Cardiac muscle cell (in vitro differentiated cells and primary cell): Measurements from ENCODE around the gene FGF12. TPM values are rescaled to one million over a fixed set of nuclear protein-coding genes. Genes with fewer than 3 reads are reported as not detected.
A peak's percentile ranks its signal among the peaks of the same experiment; 100 is the strongest.

ENCODE experiments used
- DNase-seq, 2 donors: peaks; one replicate each; pipeline versions ENCODE4 v3.0.0 to v3.0.0-alpha.2; 2010 to 2017; ENCODE audit warnings: low read depth in 1 of 2, low spot score in 1 of 2
- H3K27ac ChIP-seq: fragments of 200-600 bp; sonication (generic); 2 replicates; pipeline ENCODE4 v1.5.1; 2016
- H3K27me3 ChIP-seq: fragments of 200-600 bp; sonication (generic); 2 replicates; pipeline ENCODE4 v1.6.0; 2016; ENCODE audit warnings: control low read depth
- H3K36me3 ChIP-seq: fragments of 200-600 bp; sonication (generic); 2 replicates; pipeline ENCODE4 v1.5.1; 2016; ENCODE audit warnings: control low read depth
- H3K4me1 ChIP-seq: fragments of 200-600 bp; sonication (generic); 2 replicates; pipeline ENCODE4 v1.8.1; 2017; ENCODE audit warnings: low read depth, mild to moderate bottlenecking, mixed run types
- H3K4me3 ChIP-seq: fragments of 200-600 bp; sonication (generic); 2 replicates; pipeline ENCODE4 v1.5.1; 2016; ENCODE audit warnings: mild to moderate bottlenecking
- H3K9me3 ChIP-seq: fragments of 200-600 bp; sonication (generic); 2 replicates; pipeline ENCODE4 v1.5.1; 2017; ENCODE audit warnings: low read depth, mild to moderate bottlenecking, control low read depth
- polyA plus RNA-seq: library from polyadenylated mRNA; unstranded; fragments of >200 nt; fragmentation: Nextera tagmentation; extraction: Ambion mirVana; gene quantifications from 2 replicates; pipeline ENCODE4 v1.2.1, GENCODE V29; 2016
- total RNA-seq: library from RNA; depleted of rRNA; stranded (reverse); fragments of >200 nt; gene quantifications from 2 replicates; pipeline ENCODE4 v1.2.3, GENCODE V29; 2016
- TF ChIP-seq, protein P1 (sequence below): IDR thresholded peaks from 2 replicates; pipeline ENCODE4 v1.5.1; 2012; ENCODE audit warnings: low read depth, mild to moderate bottlenecking, low read length

FGF12 gene
- total and polyA plus RNA-seq, 2 experiments from 2014 or later, result 1.2 to 1.7 TPM

DNA sequence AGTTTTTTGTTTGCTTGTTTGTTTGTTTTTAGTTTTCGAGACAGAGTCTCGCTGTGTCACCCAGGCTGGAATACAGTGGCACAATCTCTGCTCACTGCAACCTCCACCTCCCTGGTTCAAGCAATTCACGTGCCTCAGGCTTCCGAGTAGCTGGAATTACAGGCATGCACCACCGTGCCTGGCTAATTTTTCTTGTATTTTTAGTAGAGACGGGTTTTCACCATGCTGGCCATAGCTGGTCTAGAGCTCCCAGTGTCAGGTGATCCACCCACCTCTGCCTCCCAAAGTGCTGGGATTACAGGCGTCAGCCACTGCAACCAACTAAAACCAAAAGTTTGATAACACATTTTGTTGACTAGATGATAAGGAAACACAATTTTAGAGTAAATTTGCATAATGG is 372.7 kb downstream of the FGF12 start:
- no peaks in the 10 kb centered on the region for H3K4me1 ChIP-seq
- H3K9me3 ChIP-seq, result no peaks in the 10 kb centered on the region
- H3K36me3 ChIP-seq, result no peaks in the 10 kb centered on the region
- DNase-seq, result no peak
- no peak overlapping the region for H3K27ac ChIP-seq
- no peaks in the 10 kb centered on the region for H3K27me3 ChIP-seq
- H3K4me3 ChIP-seq, result no peak overlapping the region
- TF ChIP-seq, protein P1, sequence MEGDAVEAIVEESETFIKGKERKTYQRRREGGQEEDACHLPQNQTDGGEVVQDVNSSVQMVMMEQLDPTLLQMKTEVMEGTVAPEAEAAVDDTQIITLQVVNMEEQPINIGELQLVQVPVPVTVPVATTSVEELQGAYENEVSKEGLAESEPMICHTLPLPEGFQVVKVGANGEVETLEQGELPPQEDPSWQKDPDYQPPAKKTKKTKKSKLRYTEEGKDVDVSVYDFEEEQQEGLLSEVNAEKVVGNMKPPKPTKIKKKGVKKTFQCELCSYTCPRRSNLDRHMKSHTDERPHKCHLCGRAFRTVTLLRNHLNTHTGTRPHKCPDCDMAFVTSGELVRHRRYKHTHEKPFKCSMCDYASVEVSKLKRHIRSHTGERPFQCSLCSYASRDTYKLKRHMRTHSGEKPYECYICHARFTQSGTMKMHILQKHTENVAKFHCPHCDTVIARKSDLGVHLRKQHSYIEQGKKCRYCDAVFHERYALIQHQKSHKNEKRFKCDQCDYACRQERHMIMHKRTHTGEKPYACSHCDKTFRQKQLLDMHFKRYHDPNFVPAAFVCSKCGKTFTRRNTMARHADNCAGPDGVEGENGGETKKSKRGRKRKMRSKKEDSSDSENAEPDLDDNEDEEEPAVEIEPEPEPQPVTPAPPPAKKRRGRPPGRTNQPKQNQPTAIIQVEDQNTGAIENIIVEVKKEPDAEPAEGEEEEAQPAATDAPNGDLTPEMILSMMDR, result no peak

DNA sequence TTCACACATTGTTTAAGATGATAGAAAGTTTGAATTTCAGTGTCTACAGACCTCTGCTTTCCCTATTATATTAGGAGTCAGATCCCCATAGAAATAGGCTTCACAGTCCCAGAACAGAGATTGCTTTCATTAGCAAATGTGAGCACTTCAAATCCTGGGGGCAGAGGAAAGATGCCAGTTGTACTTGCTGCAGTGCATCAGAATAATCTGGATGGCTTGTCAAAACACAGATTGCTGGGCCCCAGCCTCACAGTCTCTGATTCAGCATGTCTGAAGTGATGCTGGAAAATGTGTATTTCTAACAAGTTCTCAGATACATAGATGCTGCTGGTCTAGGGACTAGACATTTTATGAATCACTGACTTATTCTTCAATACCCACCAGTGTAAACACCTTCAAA is 375.2 kb downstream of the FGF12 start:
- DNase-seq, result no peak
- Histone ChIP-seq H3K4me3 (no peak overlapping the region), H3K9me3 (no peaks in the 10 kb centered on the region), H3K36me3 (no peaks in the 10 kb centered on the region), H3K4me1 (no peaks in the 10 kb centered on the region), H3K27me3 (no peaks in the 10 kb centered on the region), H3K27ac (no peak overlapping the region)
- TF ChIP-seq, protein P1, result no peak

DNA sequence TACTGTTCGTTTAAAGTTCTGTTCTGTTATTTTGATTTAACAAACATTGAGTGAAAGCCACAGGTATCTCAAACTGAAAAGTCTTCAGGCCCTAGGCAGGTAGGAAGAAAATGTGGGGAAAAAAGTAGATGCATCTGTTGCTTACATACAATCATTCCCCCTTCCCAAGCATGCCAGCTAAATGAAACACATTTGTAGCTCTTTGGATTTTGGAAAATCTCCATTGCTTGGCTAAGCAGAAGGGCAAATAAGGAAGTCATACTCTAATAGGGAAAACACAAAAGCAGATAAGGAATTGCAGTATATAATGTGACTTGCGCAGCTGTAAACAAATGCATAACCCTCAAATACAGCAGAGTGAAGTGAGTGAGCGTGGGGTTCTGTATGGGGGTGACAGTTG is 375.9 kb downstream of the FGF12 start:
- TF ChIP-seq, protein P1, result no peak
- Histone ChIP-seq H3K27ac (no peak overlapping the region), H3K9me3 (no peaks in the 10 kb centered on the region), H3K36me3 (no peaks in the 10 kb centered on the region), H3K4me1 (no peaks in the 10 kb centered on the region), H3K27me3 (no peaks in the 10 kb centered on the region), H3K4me3 (no peak overlapping the region)
- DNase-seq, result no peak

DNA sequence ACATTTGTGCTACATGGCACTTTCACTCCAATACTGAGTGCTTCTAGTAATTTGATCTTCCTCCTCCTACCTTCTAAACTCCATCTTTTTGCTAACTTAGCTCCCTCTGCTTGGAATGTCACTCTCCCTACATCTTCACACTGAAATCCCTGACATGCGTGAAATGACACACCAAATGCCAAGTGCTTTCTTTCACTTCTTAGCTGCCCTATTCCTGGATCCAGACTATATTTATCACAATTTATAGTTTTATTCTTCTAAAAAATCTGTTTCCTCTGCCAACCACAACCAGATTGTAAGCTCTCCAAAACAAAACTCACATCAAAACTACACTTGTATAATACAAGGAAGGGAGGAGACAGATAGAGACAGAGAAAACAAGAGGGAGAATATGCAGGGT is 387.3 kb downstream of the FGF12 start:
- DNase-seq, result no peak
- Histone ChIP-seq H3K36me3 (no peaks in the 10 kb centered on the region), H3K4me1 (peaks cover 10% of the 10 kb centered on the region), H3K27me3 (no peaks in the 10 kb centered on the region), H3K27ac (no peak overlapping the region), H3K9me3 (no peaks in the 10 kb centered on the region), H3K4me3 (no peak overlapping the region)
- TF ChIP-seq, protein P1, result no peak

DNA sequence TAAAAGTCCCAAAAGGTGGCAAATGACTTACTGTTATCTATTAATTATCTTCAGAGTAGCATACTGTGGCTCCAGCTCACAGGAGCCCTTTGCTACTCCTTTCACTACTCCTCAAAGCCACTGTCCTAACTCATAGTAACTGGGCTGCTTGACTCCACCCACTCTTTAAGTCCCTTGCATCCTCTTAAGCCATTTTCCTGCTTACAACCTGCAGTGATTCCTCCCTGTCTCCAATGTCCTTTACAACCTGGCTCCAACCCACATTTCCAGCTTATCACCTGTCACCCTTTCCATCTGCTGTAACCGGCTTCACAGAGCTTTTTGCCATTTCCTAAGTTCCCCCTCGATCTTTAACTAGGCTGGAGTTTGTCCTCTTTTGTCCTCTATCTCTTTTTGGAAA is 388.1 kb downstream of the FGF12 start:
- H3K4me3 ChIP-seq, result no peak overlapping the region
- no peak overlapping the region for H3K27ac ChIP-seq
- H3K4me1 ChIP-seq, result peaks cover 10% of the 10 kb centered on the region
- DNase-seq, result peak in 1 of 2 donors; percentile 7
- no peaks in the 10 kb centered on the region for H3K27me3 ChIP-seq
- TF ChIP-seq, protein P1, result no peak
- H3K36me3 ChIP-seq, result no peaks in the 10 kb centered on the region
- no peaks in the 10 kb centered on the region for H3K9me3 ChIP-seq

DNA sequence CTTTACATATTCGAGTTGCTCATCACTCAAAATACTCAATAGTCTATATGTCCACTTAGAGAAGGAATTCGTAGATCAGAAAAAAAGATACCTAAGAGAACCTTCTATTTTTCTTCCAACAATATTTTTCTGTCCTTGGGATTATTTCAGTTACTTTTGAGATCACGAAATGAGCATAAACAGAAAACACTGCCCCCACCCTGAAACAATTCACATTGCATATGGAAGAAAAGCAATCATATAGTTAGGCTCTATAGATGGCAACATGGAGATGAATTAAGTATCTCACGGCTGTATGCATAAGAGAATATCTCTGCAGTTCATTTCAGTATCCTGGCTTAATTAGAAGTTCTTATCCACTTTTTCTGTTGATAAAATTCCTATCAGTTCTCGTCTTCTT is 391.1 kb downstream of the FGF12 start:
- Histone ChIP-seq H3K27me3 (no peaks in the 10 kb centered on the region), H3K36me3 (no peaks in the 10 kb centered on the region), H3K4me3 (no peak overlapping the region), H3K4me1 (peaks cover 10% of the 10 kb centered on the region), H3K9me3 (no peaks in the 10 kb centered on the region), H3K27ac (no peak overlapping the region)
- TF ChIP-seq, protein P1, result peak; percentile 15
- no peak for DNase-seq
